Measurements from ENCODE around the gene NDFIP2. TPM values are rescaled to one million over a fixed set of nuclear protein-coding genes. Genes with fewer than 3 reads are reported as not detected.

Gene NDFIP2
- total and polyA plus RNA-seq, 12 donors: 9.9 to 42.7 (median 33.2) TPM

- DNase-seq: no peak
- WGBS, 2 donors: 83 to 87% methylated on average over 3 of the region's 3 CpGs
- Histone ChIP-seq H3K4me1 (no peaks in the 10 kb centered on the region), H3K27me3 (no peaks in the 10 kb centered on the region), H3K27ac (no peak overlapping the region), H3K36me3 (no peaks in the 10 kb centered on the region), H3K9me3 (no peaks in the 10 kb centered on the region), H3K4me3 (no peak overlapping the region)
- intact Hi-C loops (cut with DNase I): no loop called here
- ATAC-seq: no peak
- TF ChIP-seq CTCF (IDR thresholded peaks at IDR 0.05): no peak
Observed at GRCh38 chr13:79442706-79443105, 38.2 kb upstream of the NDFIP2 start.

DNA sequence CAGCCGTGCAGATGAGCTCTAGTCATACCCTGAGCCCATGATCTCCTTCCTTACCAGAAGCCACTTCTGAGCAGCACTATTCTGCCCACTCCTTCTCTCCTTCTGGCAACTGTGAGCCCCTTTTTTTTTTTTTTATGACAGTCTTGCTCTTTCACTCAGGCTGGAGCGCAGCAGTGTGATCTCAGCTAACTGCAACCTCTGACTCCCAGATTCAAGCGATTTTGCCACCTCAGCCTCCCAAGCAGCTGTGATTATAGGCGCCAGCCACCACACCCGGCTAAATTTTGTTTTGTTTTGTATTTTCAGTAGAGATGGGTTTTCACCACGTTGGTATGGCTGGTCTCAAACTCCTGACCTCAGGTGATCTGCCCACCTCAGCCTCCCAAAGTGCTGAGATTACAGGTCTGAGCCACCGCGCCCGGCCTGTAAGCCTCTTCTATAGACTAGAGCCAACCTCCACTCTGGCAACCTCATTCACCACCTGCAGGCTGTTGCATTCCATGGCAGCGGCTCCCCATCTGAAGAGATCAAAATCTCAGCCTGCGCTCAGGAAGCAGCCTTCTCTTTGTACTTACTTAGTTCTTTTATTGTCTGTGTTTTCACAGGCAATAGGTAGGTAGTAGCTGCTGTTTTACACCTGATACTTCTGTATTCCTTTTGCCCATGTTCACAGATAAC is 34.8 kb upstream of the NDFIP2 start:
- TF ChIP-seq CTCF (IDR thresholded peaks at IDR 0.05): no peak
- H3K4me1 ChIP-seq: peaks cover 0 to 6% (median 0%) of the 10 kb centered on the region in 9 donors
- no peak overlapping the region for H3K4me3 ChIP-seq
- no peaks in the 10 kb centered on the region for H3K36me3 ChIP-seq
- intact Hi-C loops (cut with DNase I): no loop called here
- no peak overlapping the region for H3K27ac ChIP-seq
- no peaks in the 10 kb centered on the region for H3K9me3 ChIP-seq
- DNase-seq (no peak), ATAC-seq (no peak)
- 83 to 91% methylated on average over 11 of the region's 11 CpGs for whole genome bisulfite sequencing, 2 donors
- H3K27me3 ChIP-seq: no peaks in the 10 kb centered on the region

DNA sequence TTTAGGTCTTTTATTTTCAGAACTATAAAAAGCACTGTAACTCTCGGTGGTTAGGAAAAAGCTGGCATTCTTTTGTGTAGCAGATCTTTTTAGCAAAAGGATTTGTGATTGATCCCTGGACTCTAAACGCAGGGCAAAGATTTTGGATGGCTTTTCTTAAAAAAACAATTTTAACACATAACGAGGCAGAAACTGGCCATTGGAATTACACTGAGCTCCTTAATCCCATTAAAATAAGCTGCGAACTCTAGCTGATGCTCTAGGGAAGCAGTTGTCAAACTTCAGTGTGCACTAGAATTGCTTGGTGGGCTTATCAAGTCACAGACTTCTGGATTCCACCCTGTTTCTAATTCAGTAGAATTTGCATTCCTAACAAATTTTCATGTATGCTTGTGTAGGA is 33.8 kb upstream of the NDFIP2 start:
- no peak for DNase-seq
- H3K36me3 ChIP-seq: no peaks in the 10 kb centered on the region
- no peak overlapping the region for H3K4me3 ChIP-seq

GRCh38 chr13:79447741-79448140 is 33.2 kb upstream of the NDFIP2 start:
- Histone ChIP-seq H3K27me3 (no peaks in the 10 kb centered on the region), H3K27ac (no peak overlapping the region), H3K4me1 (peaks cover 0 to 14% (median 0%) of the 10 kb centered on the region in 9 donors), H3K9me3 (no peaks in the 10 kb centered on the region), H3K36me3 (no peaks in the 10 kb centered on the region), H3K4me3 (no peak overlapping the region)
- DNase-seq (no peak), ATAC-seq (no peak)
- no peak for TF ChIP-seq CTCF (IDR thresholded peaks at IDR 0.05)
- WGBS, 2 donors: 61 to 76% methylated on average over 2 of the region's 2 CpGs
- intact Hi-C loops (cut with DNase I): no loop called here

More for the DNA sequence above, 33.8 kb upstream of the NDFIP2 start:
- no peaks in the 10 kb centered on the region for H3K9me3 ChIP-seq
- intact Hi-C loops (cut with DNase I): no loop called here
- no peak for TF ChIP-seq CTCF (IDR thresholded peaks at IDR 0.05)
- H3K4me1 ChIP-seq: peaks cover 0 to 13% (median 0%) of the 10 kb centered on the region in 9 donors
- WGBS, 2 donors: 75 to 82% methylated on average over 4 of the region's 4 CpGs
- no peak for ATAC-seq
- no peaks in the 10 kb centered on the region for H3K27me3 ChIP-seq
- H3K27ac ChIP-seq: no peak overlapping the region
